ENCODE data around the gene RNF150. TPM values are rescaled to one million over a fixed set of nuclear protein-coding genes. Genes with fewer than 3 reads are reported as not detected.

The RNF150 gene
- polyA plus RNA-seq, 5 donors: 8.2 to 15.3 (median 14.1) TPM

DNA sequence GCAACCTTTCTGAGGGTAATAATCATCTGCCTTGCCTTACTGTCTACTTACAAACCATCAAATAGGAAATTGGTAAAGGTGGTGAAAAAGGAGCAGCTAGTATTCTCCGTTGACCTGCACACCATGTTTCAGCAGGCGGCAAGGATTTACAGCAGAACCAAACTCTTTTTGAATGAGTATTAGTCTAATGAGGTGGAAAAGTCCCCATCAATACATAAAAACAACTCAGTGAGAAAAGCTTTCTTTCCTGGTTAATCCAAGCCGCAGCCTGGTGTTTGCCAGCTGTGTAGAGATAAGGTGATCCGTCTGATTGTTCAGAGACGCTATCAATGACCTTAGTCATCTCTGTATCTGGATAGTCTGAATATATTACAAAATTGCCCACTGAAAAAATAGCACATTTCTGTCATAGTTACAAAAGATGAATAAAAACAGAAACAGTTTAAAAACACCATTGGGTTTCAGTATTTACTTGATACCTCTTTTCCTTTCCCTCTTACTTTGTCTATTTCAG lies 266.7 kb downstream of the RNF150 start:
- DNase-seq: no peak

DNA sequence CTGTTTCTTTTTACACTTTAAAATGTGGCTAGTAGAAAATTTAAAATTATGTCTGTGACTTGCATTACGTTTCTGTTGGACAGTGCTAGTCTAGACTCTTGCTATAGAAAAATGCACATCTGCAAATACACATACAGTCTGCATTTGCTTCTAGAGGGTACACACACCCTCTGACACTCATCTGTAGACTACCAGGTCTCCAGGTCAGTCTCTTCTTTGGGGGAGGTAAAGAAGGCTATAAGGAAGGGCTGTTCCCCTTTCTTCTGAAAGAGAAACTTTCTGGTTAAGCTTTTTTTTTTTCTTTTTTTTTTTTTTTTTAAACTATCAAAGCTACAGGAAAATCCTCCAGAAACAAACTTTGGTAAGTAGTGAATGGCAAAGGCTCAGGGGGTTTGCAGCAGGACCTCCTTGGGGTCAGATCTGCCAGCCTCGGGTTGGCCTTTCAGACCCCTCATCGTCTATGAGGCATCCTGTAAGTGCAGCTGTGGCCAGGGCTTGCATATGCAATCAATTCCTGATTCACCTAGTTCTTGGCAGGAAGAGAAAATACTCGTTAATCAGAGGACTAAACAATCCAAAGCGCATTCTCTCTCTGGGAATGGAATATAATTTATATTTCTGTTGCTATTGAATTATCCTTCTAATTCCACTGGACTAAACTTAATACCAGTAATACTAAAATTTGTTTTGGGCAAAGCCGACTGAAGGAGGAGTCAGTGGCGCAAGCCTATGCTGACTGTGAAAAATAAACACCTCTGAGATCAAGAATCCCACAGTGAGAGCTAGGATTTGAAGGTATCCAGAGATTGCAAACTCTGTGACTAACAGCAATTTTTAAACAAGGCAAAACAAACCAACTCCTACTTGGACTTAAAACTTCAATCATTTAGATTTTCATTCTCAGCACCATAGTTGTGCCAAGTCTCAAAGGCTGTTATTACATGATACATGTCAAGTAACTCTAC lies 267.7 kb downstream of the RNF150 start:
- DNase-seq: no peak

DNA sequence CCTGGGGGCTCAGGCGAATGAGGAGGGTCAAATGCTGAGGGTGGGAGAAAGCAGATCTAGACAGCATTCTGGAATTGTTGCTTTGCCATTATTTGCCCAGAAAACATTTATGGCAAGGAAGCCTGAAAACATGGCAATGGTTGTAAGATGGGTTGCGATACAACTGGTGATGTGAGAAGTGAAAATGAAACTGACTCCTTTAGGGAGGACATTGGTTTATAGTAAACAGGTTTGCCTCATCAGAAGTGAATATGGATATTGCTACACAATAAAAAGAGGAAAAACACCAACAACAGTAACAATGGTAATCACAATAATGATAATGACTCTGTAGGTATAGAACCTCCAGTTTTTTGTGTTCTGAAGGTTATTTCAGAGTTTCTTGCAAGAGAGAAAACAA lies 270.1 kb downstream of the RNF150 start:
- DNase-seq: no peak

DNA sequence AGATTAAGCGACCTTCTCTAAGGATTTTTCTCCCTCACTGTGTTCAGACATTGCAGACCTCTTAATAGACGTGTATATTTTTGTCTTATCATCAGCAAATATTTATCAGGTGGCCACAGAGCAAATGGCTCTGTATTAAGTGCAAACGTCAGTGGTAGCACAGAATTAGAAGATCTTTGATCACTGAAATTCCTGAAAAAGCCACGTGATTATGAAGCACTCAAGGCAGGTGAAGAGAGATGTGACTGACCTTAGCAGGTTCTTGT lies 271.2 kb downstream of the RNF150 start:
- DNase-seq: no peak

- peak; percentile 80 to 83 for DNase-seq
Measured at GRCh38 chr4:140861359-140862176, 271.7 kb downstream of the RNF150 start.

DNA sequence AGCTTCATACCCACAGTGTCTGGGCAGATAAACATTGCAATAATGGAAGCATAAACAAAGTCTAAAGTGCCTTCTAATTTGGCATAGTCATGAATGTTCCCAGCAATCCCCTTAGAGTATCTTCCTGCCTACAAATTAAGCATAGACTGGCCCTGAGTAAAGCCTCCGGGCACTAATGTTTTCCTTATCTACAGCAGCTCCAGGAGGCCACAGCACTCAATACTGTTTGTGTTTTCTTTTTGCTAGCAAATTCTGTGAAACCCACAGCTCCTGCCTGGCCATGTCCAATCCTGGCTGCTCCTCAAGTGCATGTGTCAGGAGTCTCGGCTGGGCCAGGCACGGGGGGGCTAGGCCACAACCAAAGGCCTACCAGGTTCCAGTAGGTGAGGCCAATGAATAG lies 274.4 kb downstream of the RNF150 start:
- no peak for DNase-seq

- DNase-seq: no peak
Measured at GRCh38 chr4:140857111-140857510, 276.2 kb downstream of the RNF150 start.

GRCh38 chr4:140856621-140857062 lies 276.6 kb downstream of the RNF150 start:
- peak; percentile 55 to 57 for DNase-seq

GRCh38 chr4:140854168-140854567 lies 279.1 kb downstream of the RNF150 start:
- DNase-seq: no peak

- DNase-seq: no peak
Measured at GRCh38 chr4:140851804-140852203, 281.5 kb downstream of the RNF150 start.

GRCh38 chr4:140851032-140851636 lies 282.1 kb downstream of the RNF150 start:
- DNase-seq: peak; percentile 63 to 74

DNA sequence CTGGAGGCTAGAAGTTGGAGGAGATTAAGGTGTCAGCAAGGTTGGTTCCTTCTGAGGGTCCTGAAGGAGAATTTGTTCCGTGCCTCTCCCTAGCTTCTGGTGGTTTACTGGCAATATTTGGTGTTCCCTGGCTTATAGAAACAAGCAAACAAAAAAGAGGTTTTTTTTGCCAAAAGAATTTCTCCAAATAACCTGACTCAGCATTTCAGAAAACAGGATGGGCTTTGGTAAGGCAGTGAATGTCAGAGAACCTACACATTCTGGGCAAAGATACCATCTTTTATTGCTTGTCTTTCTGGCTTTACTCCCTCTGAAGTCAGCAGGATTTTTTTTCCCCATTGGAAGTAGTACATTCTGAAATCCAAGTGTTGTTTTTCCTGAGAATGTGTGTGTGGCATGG lies 283.7 kb downstream of the RNF150 start:
- DNase-seq: no peak

- no peak for DNase-seq
Measured at GRCh38 chr4:140846736-140847135, 286.5 kb downstream of the RNF150 start.

DNA sequence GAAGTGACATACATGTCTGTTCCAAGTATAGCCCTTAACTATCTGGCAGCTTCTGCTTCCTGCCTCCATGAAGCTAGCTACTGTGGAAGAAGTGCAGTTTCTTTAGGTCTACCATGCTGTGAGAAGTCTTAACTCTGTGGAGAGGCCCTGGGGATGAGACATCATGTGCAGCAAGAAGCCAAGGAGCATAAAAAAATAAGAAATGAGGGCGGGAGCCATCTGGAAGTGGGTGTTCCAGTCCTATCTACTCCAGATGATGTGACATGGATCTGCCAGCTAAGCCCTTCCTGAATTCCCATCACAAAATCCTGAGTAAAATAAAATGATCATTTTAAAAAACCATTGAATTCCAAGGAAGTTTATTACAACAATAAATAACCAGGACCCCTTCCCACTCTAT lies 289.2 kb downstream of the RNF150 start:
- DNase-seq: no peak

DNA sequence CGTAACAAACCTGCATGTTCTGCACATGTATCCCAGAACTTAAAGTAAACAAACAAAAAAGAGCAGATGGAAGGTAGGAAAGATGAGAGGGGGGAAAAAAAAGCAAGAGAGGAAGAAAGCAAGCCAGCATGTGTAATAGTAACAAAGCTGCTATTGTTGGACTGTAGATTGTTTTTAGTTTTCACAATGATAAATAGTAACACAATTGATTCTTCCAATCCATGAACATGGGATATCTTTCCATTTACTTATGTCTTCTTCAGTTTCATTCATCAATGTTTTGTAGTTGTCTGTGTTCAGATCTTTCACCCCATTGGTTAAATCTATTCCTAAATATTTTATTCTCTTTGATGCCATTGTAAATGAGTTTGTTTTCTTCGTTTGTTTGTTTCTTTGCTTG lies 292.1 kb downstream of the RNF150 start:
- DNase-seq: no peak

GRCh38 chr4:140839888-140840790 lies 293.1 kb downstream of the RNF150 start:
- peak; percentile 35 to 36 for DNase-seq

GRCh38 chr4:140839406-140839805 lies 293.9 kb downstream of the RNF150 start:
- DNase-seq: no peak

DNA sequence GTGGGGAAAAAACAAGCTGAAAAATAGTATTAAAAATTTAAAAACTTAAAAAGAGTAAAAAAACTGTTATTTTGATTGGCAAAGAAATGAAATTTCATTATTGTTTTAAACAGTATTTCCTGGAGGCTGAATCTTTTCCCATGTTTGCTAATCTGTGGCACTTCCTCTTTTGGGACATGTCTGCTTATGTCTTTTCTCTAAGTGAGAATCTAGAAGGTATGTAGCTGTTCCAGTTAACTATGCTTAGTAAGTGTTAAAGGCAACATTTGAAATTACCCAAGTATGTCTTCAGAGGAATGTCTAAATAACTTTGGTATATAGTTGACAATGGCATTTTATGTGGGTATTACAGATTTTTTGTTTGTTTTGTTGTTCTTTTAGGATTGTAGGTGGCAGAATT lies 295.5 kb downstream of the RNF150 start:
- DNase-seq: no peak

DNA sequence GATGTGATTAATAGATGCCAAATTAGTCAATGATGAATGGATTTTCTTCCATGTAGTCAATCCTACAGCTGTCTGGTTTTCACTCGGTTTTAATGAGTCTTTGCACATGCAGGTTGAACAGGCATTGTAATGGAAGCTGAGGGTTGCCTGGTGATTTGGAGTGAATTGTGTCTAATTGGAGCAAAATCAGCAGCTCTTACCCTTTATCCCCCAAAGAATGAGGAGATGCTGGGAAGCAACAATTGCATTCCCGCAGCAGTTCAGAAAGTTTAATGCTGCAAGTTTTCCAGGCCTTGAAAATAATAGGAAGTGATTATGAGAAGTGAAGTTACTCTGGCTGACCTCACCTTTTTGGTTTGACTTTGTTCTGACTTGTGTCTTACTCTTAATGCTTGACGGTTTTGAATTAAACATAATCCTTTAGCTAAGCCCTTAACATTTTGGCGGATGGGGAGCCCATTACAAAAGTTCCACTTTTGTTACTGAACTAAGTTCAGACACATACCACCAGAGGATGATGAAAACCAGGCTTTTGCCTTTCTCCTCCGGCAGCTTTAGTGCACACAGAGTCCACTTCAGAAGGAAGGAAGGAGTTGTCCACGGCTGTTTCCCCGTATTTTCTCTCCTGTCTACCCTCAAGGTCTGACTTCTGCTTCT lies 298.3 kb downstream of the RNF150 start:
- no peak for DNase-seq

DNA sequence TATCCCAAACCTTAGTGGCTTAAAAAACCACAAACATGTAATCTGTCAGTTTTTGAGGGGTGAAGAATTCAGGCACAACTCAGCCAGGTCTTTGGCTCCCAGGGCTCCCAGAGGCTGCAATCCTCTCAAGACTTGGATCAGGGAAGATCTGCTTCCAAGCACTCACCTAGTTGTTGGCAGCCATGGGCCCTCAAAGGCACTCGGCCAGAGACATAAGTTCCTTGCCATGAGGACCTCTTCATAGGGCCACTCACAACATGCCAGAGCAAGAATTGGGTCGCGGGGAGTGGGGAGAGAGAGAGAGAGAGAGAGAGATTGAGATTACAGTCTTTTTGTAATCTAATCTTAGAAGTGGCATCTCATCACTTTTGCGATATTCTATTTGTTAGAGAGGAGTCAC lies 300.0 kb downstream of the RNF150 start:
- no peak for DNase-seq

GRCh38 chr4:140829825-140830224 lies 303.4 kb downstream of the RNF150 start:
- DNase-seq: no peak
